Activated CD4-positive, alpha-beta T cell treated with anti-CD3 and anti-CD28 coated beads, Interleukin-2, amount 50 U/mL, for 24 hours (primary cell): ENCODE measurements around the gene NFIB.

Source experiments
- DNase-seq, 2 donors: peaks; one replicate each; pipeline ENCODE4 v3.0.0-alpha.2; 2020; ENCODE audit warnings: low read depth in 1 of 2, low spot score in 1 of 2

NFIB gene

GRCh38 chr9:14249527-14249926 lies 64.4 kb downstream of the NFIB start:
- DNase-seq: no peak

GRCh38 chr9:14248149-14248548 lies 65.8 kb downstream of the NFIB start:
- no peak for DNase-seq

- DNase-seq: no peak
These were observed 66.4 kb downstream of the NFIB start for GRCh38 chr9:14247577-14247976.

GRCh38 chr9:14246951-14247350 lies 67.0 kb downstream of the NFIB start:
- no peak for DNase-seq

- DNase-seq: no peak
These were observed 67.9 kb downstream of the NFIB start for GRCh38 chr9:14245901-14246525.

GRCh38 chr9:14243514-14244042 lies 70.4 kb downstream of the NFIB start:
- no peak for DNase-seq

- DNase-seq: no peak
These were observed 71.7 kb downstream of the NFIB start for GRCh38 chr9:14242150-14242805.

- DNase-seq: no peak
These were observed 73.4 kb downstream of the NFIB start for GRCh38 chr9:14240537-14240936.

- DNase-seq: no peak
These were observed 75.4 kb downstream of the NFIB start for GRCh38 chr9:14238518-14238917.

- no peak for DNase-seq
These were observed 75.9 kb downstream of the NFIB start for GRCh38 chr9:14238079-14238478.

GRCh38 chr9:14236591-14236990 lies 77.3 kb downstream of the NFIB start:
- DNase-seq: no peak

GRCh38 chr9:14232111-14232510 lies 81.8 kb downstream of the NFIB start:
- DNase-seq: no peak

GRCh38 chr9:14231196-14231990 lies 82.5 kb downstream of the NFIB start:
- no peak for DNase-seq

GRCh38 chr9:14228602-14229001 lies 85.3 kb downstream of the NFIB start:
- no peak for DNase-seq

GRCh38 chr9:14226855-14227532 lies 86.9 kb downstream of the NFIB start:
- no peak for DNase-seq

GRCh38 chr9:14223081-14223480 lies 90.9 kb downstream of the NFIB start:
- no peak for DNase-seq

GRCh38 chr9:14222149-14222835 lies 91.6 kb downstream of the NFIB start:
- DNase-seq: no peak

GRCh38 chr9:14221558-14221957 lies 92.4 kb downstream of the NFIB start:
- DNase-seq: no peak

GRCh38 chr9:14221119-14221518 lies 92.8 kb downstream of the NFIB start:
- DNase-seq: no peak

- no peak for DNase-seq
These were observed 93.7 kb downstream of the NFIB start for GRCh38 chr9:14220256-14220655.

- no peak for DNase-seq
These were observed 94.1 kb downstream of the NFIB start for GRCh38 chr9:14219850-14220249.
